GM12872 (cell line): Measurements from ENCODE around the gene SWI5.

Experiments used
- TF ChIP-seq, protein P1 (sequence below): IDR thresholded peaks from 3 replicates; pipeline ENCODE4 v1.5.1; 2011; ENCODE audit warnings: low read depth, mild to moderate bottlenecking, low read length, moderate library complexity; ENCODE audit not compliant: insufficient read depth

SWI5 gene

GRCh38 chr9:128276574-128277270 lies 646 bp downstream of the SWI5 start:
- TF ChIP-seq, protein P1, sequence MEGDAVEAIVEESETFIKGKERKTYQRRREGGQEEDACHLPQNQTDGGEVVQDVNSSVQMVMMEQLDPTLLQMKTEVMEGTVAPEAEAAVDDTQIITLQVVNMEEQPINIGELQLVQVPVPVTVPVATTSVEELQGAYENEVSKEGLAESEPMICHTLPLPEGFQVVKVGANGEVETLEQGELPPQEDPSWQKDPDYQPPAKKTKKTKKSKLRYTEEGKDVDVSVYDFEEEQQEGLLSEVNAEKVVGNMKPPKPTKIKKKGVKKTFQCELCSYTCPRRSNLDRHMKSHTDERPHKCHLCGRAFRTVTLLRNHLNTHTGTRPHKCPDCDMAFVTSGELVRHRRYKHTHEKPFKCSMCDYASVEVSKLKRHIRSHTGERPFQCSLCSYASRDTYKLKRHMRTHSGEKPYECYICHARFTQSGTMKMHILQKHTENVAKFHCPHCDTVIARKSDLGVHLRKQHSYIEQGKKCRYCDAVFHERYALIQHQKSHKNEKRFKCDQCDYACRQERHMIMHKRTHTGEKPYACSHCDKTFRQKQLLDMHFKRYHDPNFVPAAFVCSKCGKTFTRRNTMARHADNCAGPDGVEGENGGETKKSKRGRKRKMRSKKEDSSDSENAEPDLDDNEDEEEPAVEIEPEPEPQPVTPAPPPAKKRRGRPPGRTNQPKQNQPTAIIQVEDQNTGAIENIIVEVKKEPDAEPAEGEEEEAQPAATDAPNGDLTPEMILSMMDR = no peak

DNA sequence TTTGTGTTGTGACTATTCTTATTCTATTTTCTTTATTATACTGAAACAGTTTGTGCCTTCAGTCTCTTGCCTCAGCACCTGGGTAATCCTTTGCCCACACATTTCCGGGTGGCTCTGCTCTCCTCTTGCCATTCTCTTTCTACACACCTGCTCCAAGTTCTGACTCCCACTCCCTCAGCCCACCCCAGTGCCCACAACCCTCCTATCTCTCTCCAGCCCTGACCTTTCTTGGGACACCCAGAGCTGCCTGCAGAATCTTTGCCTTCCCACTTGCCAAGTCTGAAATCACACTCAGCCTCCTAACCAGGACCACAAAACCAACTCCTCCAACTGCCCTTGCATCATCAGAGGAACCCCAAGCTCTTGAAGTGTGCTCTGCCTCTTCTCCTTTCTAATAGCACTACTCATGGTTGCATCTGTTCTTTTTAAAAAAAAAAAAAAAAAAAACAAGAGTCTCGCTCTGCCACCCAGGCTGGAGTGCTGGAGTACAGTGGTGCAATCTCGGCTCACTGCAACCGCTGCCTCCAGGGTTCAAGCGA lies 4.1 kb downstream of the SWI5 start:
- TF ChIP-seq, protein P1 = no peak

DNA sequence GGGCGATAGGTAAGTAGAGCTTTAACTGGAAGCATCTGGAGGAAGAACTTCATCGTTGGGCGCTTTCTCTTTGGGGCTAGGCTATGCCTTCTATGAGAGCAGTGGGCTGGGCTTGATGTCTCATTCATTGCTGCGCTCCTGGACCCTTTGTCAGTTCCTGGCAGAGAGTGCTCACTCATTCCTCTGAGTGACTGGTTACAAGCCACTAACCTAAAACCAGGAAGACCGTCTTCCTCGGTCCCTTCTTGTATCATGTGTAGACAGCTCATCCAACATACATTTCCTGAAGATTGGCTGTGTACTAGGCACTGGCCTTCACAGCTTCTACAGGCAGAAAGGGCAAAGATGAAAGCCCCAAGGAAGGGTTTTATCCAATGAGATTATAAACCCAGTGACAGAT lies 6.4 kb downstream of the SWI5 start:
- TF ChIP-seq, protein P1 = no peak

DNA sequence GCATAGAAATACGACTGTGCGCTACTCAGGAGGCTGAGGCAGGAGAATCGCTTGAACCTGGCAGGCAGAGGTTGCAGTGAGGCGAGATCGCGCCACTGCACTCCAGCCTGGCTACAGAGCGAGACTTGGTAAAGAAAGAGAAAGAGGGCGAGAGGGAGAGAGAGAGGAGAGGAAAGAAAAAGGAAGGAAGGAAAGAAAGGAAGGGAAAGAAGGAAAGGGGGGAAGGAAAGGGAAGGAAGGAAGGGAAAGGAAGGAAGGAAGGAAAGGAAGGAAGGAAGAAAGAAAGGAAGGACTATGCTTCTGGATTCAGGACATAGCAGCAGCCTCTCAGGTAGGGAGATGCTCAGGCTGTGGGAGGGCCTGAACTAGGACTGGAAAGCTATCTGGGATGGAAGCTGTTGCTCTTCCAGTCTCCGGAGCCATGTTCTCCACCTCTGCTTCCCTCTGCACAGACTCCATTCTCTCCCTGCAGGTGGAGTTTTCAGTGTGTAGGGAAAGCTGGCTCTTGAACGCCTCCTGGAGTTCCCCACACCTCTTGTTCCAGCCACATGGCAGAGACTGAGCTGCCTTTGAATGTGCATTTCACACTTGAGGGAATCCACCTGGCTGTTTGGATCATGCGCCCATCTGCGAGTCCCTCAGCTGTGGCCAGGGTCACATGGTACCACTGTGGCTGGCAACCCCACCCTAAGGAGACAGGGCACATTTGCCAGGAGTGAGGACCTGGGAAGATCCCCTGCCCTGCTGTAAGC lies 9.1 kb downstream of the SWI5 start:
- TF ChIP-seq, protein P1 = no peak

- TF ChIP-seq, protein P1 = no peak
Measured at GRCh38 chr9:128286440-128286839, 10.4 kb downstream of the SWI5 start.

DNA sequence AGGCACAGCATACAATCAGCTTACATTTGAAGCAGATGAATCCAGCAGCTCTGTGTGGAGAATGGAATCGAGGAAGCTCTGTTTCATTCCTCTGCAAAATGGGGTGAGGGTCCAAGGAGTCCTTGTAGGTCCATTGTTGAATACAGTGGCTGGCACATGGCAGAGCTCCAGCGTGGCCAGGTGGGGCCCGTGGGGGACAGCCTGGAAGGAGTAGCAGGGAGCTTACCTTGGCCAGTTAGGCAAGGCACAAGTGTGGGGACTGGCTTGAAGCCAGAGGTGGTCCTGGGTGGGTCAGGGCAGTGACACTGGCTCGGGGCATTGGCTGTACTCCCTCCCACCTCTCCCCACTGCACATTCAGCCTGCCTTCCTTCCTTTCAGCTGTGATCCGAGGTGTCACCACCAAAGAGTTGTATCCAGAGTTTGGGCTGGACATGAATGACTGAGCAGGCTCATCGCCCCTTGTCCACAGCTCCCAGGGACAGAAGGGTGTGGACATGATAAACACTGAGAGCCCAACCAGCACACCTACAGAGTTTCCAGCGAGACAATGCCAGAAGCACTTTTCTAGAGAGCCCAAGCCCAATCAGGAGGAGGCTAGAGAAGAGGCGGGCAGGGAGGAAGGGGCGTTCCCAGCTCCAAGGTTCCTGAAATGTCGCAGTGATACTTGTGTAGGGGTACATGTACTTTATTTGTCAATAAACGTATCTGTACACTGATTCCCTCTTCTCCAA lies 12.4 kb downstream of the SWI5 start:
- TF ChIP-seq, protein P1 = no peak

- TF ChIP-seq, protein P1 = no peak
Measured at GRCh38 chr9:128292009-128292408, 15.9 kb downstream of the SWI5 start.
